GM21390 (cell line): Measurements from ENCODE around the gene RNF166.

Experiments used
- ATAC-seq: cut with Tn5 transposase; IDR thresholded peaks from one replicate; pipeline ENCODE4 v1.9.1; 2021; ENCODE audit not compliant: unreplicated experiment

RNF166 gene

GRCh38 chr16:88724855-88725555 is 18.8 kb upstream of the RNF166 start:
- no peak for ATAC-seq

DNA sequence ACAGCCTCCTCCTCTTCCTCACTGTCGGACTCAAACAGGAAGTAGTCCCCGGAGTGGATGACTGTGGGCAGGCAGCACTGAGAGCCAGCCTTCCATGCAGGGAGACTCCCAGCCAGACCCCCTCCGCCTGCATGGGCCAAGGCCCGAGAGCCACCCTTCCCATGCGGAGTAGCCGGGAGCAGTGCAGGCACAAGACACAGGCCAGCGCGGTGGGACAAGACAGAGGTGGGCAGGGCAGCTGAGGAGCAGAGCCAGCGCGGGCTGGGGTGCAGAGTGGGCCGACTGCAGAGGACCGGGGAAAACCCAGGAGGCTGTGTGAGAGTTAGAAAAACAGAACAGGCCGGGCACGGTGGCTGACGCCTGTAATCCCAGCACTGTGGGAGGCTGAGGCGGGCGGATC is 17.7 kb upstream of the RNF166 start:
- no peak for ATAC-seq

GRCh38 chr16:88723507-88723887 is 17.3 kb upstream of the RNF166 start:
- ATAC-seq, result no peak

GRCh38 chr16:88722784-88723506 is 16.7 kb upstream of the RNF166 start:
- ATAC-seq, result no peak

GRCh38 chr16:88721815-88722755 is 15.9 kb upstream of the RNF166 start:
- no peak for ATAC-seq

GRCh38 chr16:88721236-88721635 is 15.0 kb upstream of the RNF166 start:
- ATAC-seq, result no peak

- ATAC-seq, result no peak
Observed at GRCh38 chr16:88720396-88720970, 14.3 kb upstream of the RNF166 start.

DNA sequence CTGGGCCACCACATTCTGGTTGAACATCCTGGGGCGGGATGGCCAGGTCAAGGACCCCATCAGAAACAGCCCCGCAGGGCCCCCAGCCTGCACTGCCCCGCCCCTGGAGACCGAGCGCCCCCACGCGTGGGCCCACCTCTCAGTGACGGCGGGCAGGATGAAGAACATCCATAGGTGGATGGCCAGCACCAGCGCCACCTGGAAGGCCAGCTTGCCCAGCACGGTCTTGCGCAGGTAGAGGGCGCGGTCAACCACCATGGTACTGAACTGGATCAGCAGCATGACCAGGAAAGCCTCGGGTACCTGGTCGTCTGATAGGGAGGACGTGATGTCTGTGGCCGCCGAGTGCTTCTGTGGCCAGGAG is 13.7 kb upstream of the RNF166 start:
- ATAC-seq, result no peak

DNA sequence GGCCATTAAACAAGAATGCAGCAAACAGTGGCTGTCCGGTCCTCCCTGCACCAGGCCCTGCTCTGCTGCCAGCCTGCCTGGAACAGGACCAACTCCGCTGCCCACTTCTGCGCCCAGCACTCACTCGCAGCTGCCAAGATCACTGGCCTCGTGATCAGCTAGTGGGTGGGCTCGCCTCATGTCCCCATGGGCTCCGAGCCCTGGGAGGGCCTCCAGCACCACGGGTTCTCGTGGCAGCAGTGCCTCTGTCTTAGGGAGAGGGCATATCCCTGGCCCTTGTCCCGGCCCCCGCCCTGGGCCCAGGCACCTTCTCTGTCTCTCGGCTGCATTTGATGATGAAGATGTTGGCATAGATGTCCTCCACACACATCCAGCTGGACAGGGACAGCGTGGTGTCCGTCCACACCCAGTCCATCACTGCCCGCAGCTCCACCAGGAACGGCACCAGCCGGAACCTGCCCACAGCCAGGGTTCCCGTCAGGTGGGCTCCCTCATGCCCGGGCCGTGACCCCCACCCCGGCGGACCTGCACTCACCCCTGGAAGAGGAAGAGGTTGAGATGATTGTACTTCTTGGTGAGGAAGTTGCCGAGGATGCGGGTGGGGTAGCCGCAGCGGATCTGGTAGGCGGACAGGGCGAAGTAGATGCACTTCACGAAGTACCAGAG is 13.2 kb upstream of the RNF166 start:
- ATAC-seq, result no peak

GRCh38 chr16:88718178-88718577 is 12.0 kb upstream of the RNF166 start:
- no peak for ATAC-seq

- no peak for ATAC-seq
Observed at GRCh38 chr16:88716601-88717001, 10.4 kb upstream of the RNF166 start.

- ATAC-seq, result no peak
Observed at GRCh38 chr16:88716201-88716600, 10.0 kb upstream of the RNF166 start.

GRCh38 chr16:88715312-88716190 is 9.3 kb upstream of the RNF166 start:
- ATAC-seq, result no peak

GRCh38 chr16:88714420-88715302 is 8.5 kb upstream of the RNF166 start:
- no peak for ATAC-seq

GRCh38 chr16:88713568-88714419 is 7.6 kb upstream of the RNF166 start:
- ATAC-seq, result no peak

GRCh38 chr16:88713054-88713453 is 6.8 kb upstream of the RNF166 start:
- ATAC-seq, result no peak

DNA sequence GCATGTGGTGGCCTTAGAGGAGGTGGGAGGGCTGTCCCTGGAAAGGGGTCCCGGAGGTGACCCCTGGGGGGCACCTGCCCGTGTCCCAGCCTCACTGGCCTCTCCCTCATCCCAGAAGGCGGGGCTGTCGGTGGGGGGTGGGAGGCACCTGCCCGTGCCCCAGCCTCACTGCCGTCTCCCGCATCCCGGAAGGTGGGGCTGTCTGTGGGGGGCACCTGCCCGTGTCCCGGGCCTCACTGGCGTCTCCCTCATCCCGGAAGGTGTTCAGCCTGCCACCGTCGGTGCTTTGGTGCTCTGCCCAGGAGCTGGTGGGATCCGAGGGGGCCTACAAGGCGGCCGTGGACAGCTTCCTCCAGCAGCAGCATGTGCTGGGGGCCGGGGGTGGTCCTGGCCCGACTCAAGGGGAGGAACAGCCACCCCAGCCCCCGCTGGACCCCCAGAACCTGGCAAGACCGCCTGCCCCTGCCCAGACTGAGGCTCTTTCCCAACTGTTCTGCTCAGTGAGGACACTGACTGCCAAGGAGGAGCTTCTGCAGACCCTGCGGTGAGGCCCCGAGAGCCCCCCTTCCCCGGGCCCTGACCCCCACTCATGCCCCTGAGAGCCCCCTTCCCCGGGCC is 6.3 kb upstream of the RNF166 start:
- ATAC-seq, result no peak
